SU-DHL-6 (cell line): ENCODE data around the gene CLDN11.

Experiments used
- H2AFZ ChIP-seq: fragments of 200-600 bp; sonication (generic); 2 replicates; pipeline ENCODE4 v1.6.1; 2014; ENCODE audit warnings: low read depth, mild to moderate bottlenecking, moderate library complexity, mixed read lengths, antibody characterized with exemption, low read length; ENCODE audit not compliant: severe bottlenecking
- H3F3A ChIP-seq: fragments of 200-600 bp; shearing (Covaris generic); 2 replicates; pipeline ENCODE4 v1.6.0; 2016; ENCODE audit warnings: antibody characterized with exemption, mild to moderate bottlenecking; ENCODE audit not compliant: insufficient read depth
- H3K27ac ChIP-seq: fragments of 200-600 bp; sonication (generic); 2 replicates; pipeline ENCODE4 v1.5.1; 2016; ENCODE audit warnings: low read depth, mild to moderate bottlenecking, low read length, moderate library complexity, mixed read lengths
- H3K27me3 ChIP-seq: fragments of 200-600 bp; sonication (generic), shearing (Covaris generic); 2 replicates; pipeline ENCODE4 v1.6.0; 2014; ENCODE audit warnings: mild to moderate bottlenecking, low read length
- H3K36me3 ChIP-seq: fragments of 200-600 bp; sonication (generic); 2 replicates; pipeline ENCODE4 v1.6.1; 2014; ENCODE audit warnings: mild to moderate bottlenecking, low read length, mixed read lengths
- H3K4me2 ChIP-seq: fragments of 300-600, 200-600 bp; shearing (Covaris generic), sonication (generic); 2 replicates; pipeline ENCODE4 v1.6.0; 2014; ENCODE audit warnings: low read length, low read depth, mild to moderate bottlenecking; ENCODE audit not compliant: poor library complexity, severe bottlenecking
- H3K4me3 ChIP-seq: fragments of 200-600 bp; sonication (generic); 2 replicates; pipeline ENCODE4 v1.5.1; 2014; ENCODE audit warnings: antibody characterized with exemption, low read length, mild to moderate bottlenecking, mixed read lengths; ENCODE audit not compliant: insufficient read depth, poor library complexity, severe bottlenecking
- H3K79me2 ChIP-seq: fragments of 200-600 bp; sonication (generic); 2 replicates; pipeline ENCODE4 v1.6.1; 2014; ENCODE audit warnings: mild to moderate bottlenecking, low read length, moderate library complexity; ENCODE audit not compliant: insufficient read depth
- H3K9ac ChIP-seq: fragments of 200-600 bp; sonication (generic); 2 replicates; pipeline ENCODE4 v1.7.0; 2014; ENCODE audit warnings: mild to moderate bottlenecking, low read length
- H3K9me2 ChIP-seq: fragments of 200-600 bp; sonication (generic); replicated peaks from 2 replicates; pipeline ENCODE4 v1.6.1; 2014; ENCODE audit warnings: low read length; ENCODE audit not compliant: insufficient read depth
- H3K9me3 ChIP-seq: fragments of 200-600 bp; sonication (generic); 2 replicates; pipeline ENCODE4 v1.6.1; 2014; ENCODE audit warnings: low read length, mixed read lengths; ENCODE audit not compliant: insufficient read depth
- H4K20me1 ChIP-seq: fragments of 200-600 bp; sonication (generic); 2 replicates; pipeline ENCODE4 v1.6.1; 2014; ENCODE audit warnings: low read depth, mild to moderate bottlenecking, antibody characterized with exemption, low read length, moderate library complexity, mixed read lengths
- EZH2phosphoT487 ChIP-seq: fragments of 200-600 bp; sonication (generic), shearing (Covaris generic); conservative IDR thresholded peaks from 2 replicates; pipeline ENCODE4 v1.6.1; 2018; ENCODE audit warnings: mild to moderate bottlenecking, antibody characterized with exemption, low read length, moderate library complexity, mixed read lengths
- TF ChIP-seq, protein P1 (sequence below): fragments of 200-600 bp; sonication (generic); IDR thresholded peaks from one replicate; pipeline ENCODE4 v1.5.1; 2017; ENCODE audit warnings: antibody characterized with exemption, mild to moderate bottlenecking, low read length, moderate library complexity; ENCODE audit not compliant: insufficient read depth, poor library complexity, severe bottlenecking

The CLDN11 gene

DNA sequence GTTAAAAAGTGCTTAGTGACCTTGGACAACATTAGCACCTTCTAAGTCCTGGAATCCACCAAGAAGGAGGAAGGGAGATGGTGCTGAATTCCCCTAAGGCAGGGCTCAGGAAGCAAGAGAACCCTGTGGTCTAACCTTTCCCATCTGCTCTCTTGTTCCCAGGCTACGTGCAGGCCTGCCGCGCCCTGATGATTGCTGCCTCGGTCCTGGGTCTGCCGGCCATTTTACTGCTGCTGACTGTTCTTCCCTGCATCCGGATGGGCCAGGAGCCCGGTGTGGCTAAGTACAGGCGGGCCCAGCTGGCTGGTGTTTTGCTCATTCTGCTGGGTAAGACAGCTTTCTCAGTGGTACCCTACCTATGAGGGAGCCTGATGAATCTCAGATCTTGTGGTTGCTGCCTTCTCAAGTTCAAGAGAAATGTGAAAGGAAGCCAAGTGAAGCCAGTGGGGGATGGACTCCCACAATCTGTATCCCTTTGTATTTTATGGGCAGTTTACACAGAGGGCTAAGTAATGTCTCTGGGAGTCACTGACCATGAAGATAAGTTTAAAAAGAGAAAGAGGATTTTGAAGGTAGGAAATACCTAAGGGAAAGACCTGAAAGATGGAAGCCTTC is 4.4 kb downstream of the CLDN11 start:
- TF ChIP-seq, protein P1, sequence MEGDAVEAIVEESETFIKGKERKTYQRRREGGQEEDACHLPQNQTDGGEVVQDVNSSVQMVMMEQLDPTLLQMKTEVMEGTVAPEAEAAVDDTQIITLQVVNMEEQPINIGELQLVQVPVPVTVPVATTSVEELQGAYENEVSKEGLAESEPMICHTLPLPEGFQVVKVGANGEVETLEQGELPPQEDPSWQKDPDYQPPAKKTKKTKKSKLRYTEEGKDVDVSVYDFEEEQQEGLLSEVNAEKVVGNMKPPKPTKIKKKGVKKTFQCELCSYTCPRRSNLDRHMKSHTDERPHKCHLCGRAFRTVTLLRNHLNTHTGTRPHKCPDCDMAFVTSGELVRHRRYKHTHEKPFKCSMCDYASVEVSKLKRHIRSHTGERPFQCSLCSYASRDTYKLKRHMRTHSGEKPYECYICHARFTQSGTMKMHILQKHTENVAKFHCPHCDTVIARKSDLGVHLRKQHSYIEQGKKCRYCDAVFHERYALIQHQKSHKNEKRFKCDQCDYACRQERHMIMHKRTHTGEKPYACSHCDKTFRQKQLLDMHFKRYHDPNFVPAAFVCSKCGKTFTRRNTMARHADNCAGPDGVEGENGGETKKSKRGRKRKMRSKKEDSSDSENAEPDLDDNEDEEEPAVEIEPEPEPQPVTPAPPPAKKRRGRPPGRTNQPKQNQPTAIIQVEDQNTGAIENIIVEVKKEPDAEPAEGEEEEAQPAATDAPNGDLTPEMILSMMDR, result no peak
- no peak for TF ChIP-seq EZH2phosphoT487
- no peaks in the 10 kb centered on the region for H3F3A ChIP-seq
- H3K27me3 ChIP-seq, result no peaks in the 10 kb centered on the region
- H2AFZ ChIP-seq, result no peak overlapping the region
- no peak overlapping the region for H3K4me2 ChIP-seq
- no peaks in the 10 kb centered on the region for H3K9me2 ChIP-seq
- no peak overlapping the region for H3K27ac ChIP-seq
- H3K9ac ChIP-seq, result no peak overlapping the region
- H3K36me3 ChIP-seq, result no peaks in the 10 kb centered on the region
- no peaks in the 10 kb centered on the region for H3K79me2 ChIP-seq
- H3K9me3 ChIP-seq, result no peaks in the 10 kb centered on the region
- H4K20me1 ChIP-seq, result no peaks in the 10 kb centered on the region
- no peak overlapping the region for H3K4me3 ChIP-seq

DNA sequence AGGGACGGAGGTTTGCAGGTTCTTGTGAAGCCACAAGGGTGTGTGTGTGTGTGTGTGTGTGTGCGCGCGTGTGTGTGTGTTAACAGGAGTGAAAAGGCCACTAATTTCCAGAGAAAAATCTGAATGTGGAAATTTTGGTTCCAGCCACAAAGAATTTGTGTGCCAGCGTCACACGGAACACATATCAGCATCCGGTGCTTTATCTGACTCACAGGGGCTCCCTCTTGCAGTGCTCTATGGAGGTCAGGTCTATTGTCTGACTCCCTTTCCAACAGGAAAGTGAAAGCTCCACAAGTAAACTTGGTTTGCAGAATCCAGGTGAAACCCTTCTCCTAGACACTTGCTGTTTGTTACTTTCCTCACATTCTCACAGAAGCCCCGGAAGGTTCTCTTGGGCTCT is 6.2 kb downstream of the CLDN11 start:
- H3K9me3 ChIP-seq, result no peaks in the 10 kb centered on the region
- no peaks in the 10 kb centered on the region for H3K79me2 ChIP-seq
- no peak overlapping the region for H3K9ac ChIP-seq
- no peak overlapping the region for H2AFZ ChIP-seq
- H3K4me3 ChIP-seq, result no peak overlapping the region
- H3K27me3 ChIP-seq, result no peaks in the 10 kb centered on the region
- H3K4me2 ChIP-seq, result no peak overlapping the region
- H3K27ac ChIP-seq, result no peak overlapping the region
- no peaks in the 10 kb centered on the region for H4K20me1 ChIP-seq
- no peaks in the 10 kb centered on the region for H3K36me3 ChIP-seq
- no peaks in the 10 kb centered on the region for H3K9me2 ChIP-seq
- no peaks in the 10 kb centered on the region for H3F3A ChIP-seq
- TF ChIP-seq EZH2phosphoT487, result no peak
- TF ChIP-seq, protein P1, result no peak

- H3K4me2 ChIP-seq, result no peak overlapping the region
- H3K79me2 ChIP-seq, result no peaks in the 10 kb centered on the region
- H3K27ac ChIP-seq, result no peak overlapping the region
- no peaks in the 10 kb centered on the region for H3K36me3 ChIP-seq
- no peaks in the 10 kb centered on the region for H3K27me3 ChIP-seq
- H4K20me1 ChIP-seq, result no peaks in the 10 kb centered on the region
- no peaks in the 10 kb centered on the region for H3K9me2 ChIP-seq
- no peaks in the 10 kb centered on the region for H3F3A ChIP-seq
- TF ChIP-seq, protein P1, result no peak
- TF ChIP-seq EZH2phosphoT487, result no peak
- no peak overlapping the region for H3K9ac ChIP-seq
- H3K9me3 ChIP-seq, result no peaks in the 10 kb centered on the region
- no peak overlapping the region for H2AFZ ChIP-seq
- H3K4me3 ChIP-seq, result no peak overlapping the region
Observed at GRCh38 chr3:170425491-170426239, 7.0 kb downstream of the CLDN11 start.
